Measurements from ENCODE around the gene CEACAM3.

DNA sequence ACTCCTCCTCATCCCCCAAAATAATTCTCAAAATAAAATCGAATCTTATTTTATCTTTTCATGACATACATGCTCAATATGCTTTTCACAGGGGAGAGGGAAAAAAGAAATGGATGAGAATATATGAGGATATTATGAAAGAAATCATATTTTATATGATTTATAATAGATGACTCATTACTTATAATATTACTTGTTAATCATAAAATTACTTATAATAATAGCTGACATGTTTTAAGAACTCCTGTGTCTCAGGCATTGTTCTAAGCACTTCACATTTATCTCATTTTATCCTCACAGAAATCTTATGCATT is 3.0 kb upstream of the CEACAM3 start:
- TF ChIP-seq, protein P1, sequence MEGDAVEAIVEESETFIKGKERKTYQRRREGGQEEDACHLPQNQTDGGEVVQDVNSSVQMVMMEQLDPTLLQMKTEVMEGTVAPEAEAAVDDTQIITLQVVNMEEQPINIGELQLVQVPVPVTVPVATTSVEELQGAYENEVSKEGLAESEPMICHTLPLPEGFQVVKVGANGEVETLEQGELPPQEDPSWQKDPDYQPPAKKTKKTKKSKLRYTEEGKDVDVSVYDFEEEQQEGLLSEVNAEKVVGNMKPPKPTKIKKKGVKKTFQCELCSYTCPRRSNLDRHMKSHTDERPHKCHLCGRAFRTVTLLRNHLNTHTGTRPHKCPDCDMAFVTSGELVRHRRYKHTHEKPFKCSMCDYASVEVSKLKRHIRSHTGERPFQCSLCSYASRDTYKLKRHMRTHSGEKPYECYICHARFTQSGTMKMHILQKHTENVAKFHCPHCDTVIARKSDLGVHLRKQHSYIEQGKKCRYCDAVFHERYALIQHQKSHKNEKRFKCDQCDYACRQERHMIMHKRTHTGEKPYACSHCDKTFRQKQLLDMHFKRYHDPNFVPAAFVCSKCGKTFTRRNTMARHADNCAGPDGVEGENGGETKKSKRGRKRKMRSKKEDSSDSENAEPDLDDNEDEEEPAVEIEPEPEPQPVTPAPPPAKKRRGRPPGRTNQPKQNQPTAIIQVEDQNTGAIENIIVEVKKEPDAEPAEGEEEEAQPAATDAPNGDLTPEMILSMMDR (IDR thresholded peaks at IDR 0.05; ENCODE audit: low read depth, low read length), result no peak; the same call in 1 of the 2 replicates
- no peak for TF ChIP-seq EZH2phosphoT487 (IDR thresholded peaks at IDR 0.05; ENCODE audit: low read depth)

All from OCI-LY3 (cell line).